CD4-positive, alpha-beta T cell (primary cell): ENCODE data around the gene FAM83E. TPM values are rescaled to one million over a fixed set of nuclear protein-coding genes. Genes with fewer than 3 reads are reported as not detected.

Source experiments
- ATAC-seq: fragments of 200-7000 bp; cut with Tn5 transposase; one replicate; pipeline ENCODE4 v1.10.0; 2022; ENCODE audit warnings: mild to moderate bottlenecking; ENCODE audit not compliant: poor library complexity
- CTCF ChIA-PET: fragments of 350-600 bp; sonication (Branson Sonifier 250); formaldehyde crosslinking; loops from one replicate; lab custom pipeline; 2021; ENCODE audit warnings: antibody characterized with exemption, inconsistent platforms; lab: Charles Lee
- POLR2A ChIA-PET: fragments of 350-600 bp; sonication (Branson Sonifier 250); formaldehyde crosslinking; loops from one replicate; lab custom pipeline; 2021; ENCODE audit warnings: antibody characterized with exemption, inconsistent platforms; lab: Charles Lee
- DNase-seq, 14 experiments: peaks; one replicate each; pipeline ENCODE4 v3.0.0-alpha.2; 2013 to 2020; ENCODE audit warnings: mixed read lengths in 2 of 14
- H3K27ac ChIP-seq, 2 donors: one replicate each; pipeline versions ENCODE4 v1.5.1 to v1.7.0; 2013; ENCODE audit warnings: low read length in 2 of 2, low read depth in 1 of 2, mild to moderate bottlenecking in 1 of 2
- H3K27me3 ChIP-seq, 2 experiments: 1 replicate in 1 of 2; 2 replicates in 1 of 2; pipeline versions ENCODE4 v1.6.1 to v1.7.0; 2013; ENCODE audit warnings: low read length in 2 of 2, control low read depth in 1 of 2, mild to moderate bottlenecking in 1 of 2, moderate library complexity in 1 of 2; ENCODE audit not compliant: insufficient read depth in 2 of 2, control insufficient read depth in 1 of 2
- H3K36me3 ChIP-seq: one replicate; pipeline ENCODE4 v1.6.1; 2013; ENCODE audit warnings: low read length, control low read depth; ENCODE audit not compliant: insufficient read depth
- H3K4me1 ChIP-seq: one replicate; pipeline ENCODE4 v1.6.1; 2013; ENCODE audit warnings: low read length, control low read depth; ENCODE audit not compliant: insufficient read depth
- H3K4me3 ChIP-seq: one replicate; pipeline ENCODE4 v1.5.1; 2013; ENCODE audit warnings: mild to moderate bottlenecking, low read length, moderate library complexity
- H3K9me3 ChIP-seq, 2 experiments: 1 replicate in 1 of 2; 2 replicates in 1 of 2; pipeline versions ENCODE4 v1.6.1 to v1.7.0; 2013; ENCODE audit warnings: low read length in 2 of 2, mild to moderate bottlenecking in 2 of 2, control low read depth in 1 of 2, moderate library complexity in 1 of 2; ENCODE audit not compliant: control insufficient read depth in 1 of 2, insufficient read depth in 1 of 2
- H3K27ac Mint-ChIP-seq: one replicate; pipeline ENCODE4 v1.8.0; 2020; ENCODE audit warnings: mixed read lengths
- H3K27me3 Mint-ChIP-seq: one replicate; pipeline ENCODE4 v1.8.0; 2021; ENCODE audit warnings: mixed read lengths
- H3K36me3 Mint-ChIP-seq: one replicate; pipeline ENCODE4 v1.8.0; 2021; ENCODE audit warnings: low read depth, mixed read lengths
- H3K4me1 Mint-ChIP-seq: one replicate; pipeline ENCODE4 v1.8.0; 2021; ENCODE audit warnings: low read depth, mixed read lengths
- H3K4me3 Mint-ChIP-seq: one replicate; pipeline ENCODE4 v1.8.0; 2020; ENCODE audit warnings: mild to moderate bottlenecking, mixed read lengths
- H3K9me3 Mint-ChIP-seq: one replicate; pipeline ENCODE4 v1.8.0; 2020; ENCODE audit warnings: mixed read lengths
- intact Hi-C, 2 experiments: fragments of 100-400 bp; cut with DNase I in 1 of 2; cut with micrococcal nuclease in 1 of 2; formaldehyde crosslinking; loops; one replicate each; pipeline versions ENCODE4 v1.15.1 to v1.9.0; 2023 to 2025; cut with DNase I, micrococcal nuclease
- total RNA-seq, 174 experiments: library from RNA in 2 of 174; stranded (reverse) in 2 of 174; gene quantifications; one replicate each; pipeline ENCODE4 v1.2.3 and lab custom pipeline; 2021 to 2026
- TF ChIP-seq, protein P1 (sequence below): fragments of 200-600 bp; IDR thresholded peaks from one replicate; pipeline ENCODE4 v1.8.0; 2022; ENCODE audit warnings: antibody characterized with exemption, mild to moderate bottlenecking

FAM83E gene
- total RNA-seq, 2 experiments from 2014 or later = 1.6 to 2.6 TPM

GRCh38 chr19:48635263-48635965 is 20.5 kb upstream of the FAM83E start:
- Histone ChIP-seq H3K9me3 (no peaks in the 10 kb centered on the region), H3K36me3 (peaks cover 33% of the 10 kb centered on the region), H3K27me3 (no peaks in the 10 kb centered on the region), H3K27ac (peak overlapping the region; percentile 78 to 94), H3K4me1 (peaks cover 70% of the 10 kb centered on the region), H3K4me3 (peak overlapping the region; percentile 71)
- H3K27me3 Mint-ChIP-seq = no peaks in the 10 kb centered on the region
- H3K36me3 Mint-ChIP-seq = peaks cover 51% of the 10 kb centered on the region
- TF ChIP-seq, protein P1, sequence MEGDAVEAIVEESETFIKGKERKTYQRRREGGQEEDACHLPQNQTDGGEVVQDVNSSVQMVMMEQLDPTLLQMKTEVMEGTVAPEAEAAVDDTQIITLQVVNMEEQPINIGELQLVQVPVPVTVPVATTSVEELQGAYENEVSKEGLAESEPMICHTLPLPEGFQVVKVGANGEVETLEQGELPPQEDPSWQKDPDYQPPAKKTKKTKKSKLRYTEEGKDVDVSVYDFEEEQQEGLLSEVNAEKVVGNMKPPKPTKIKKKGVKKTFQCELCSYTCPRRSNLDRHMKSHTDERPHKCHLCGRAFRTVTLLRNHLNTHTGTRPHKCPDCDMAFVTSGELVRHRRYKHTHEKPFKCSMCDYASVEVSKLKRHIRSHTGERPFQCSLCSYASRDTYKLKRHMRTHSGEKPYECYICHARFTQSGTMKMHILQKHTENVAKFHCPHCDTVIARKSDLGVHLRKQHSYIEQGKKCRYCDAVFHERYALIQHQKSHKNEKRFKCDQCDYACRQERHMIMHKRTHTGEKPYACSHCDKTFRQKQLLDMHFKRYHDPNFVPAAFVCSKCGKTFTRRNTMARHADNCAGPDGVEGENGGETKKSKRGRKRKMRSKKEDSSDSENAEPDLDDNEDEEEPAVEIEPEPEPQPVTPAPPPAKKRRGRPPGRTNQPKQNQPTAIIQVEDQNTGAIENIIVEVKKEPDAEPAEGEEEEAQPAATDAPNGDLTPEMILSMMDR = no peak
- peaks cover 61% of the 10 kb centered on the region for H3K4me1 Mint-ChIP-seq
- DNase-seq (peak; percentile 58 to 88 (median 73)), ATAC-seq (peak; percentile 8)
- intact Hi-C loops = loop anchor here (2.0 to 10.0 kb wide), 5 partner anchors 42 to 1239 kb away; partner anchors contain the start of genes AKT1S1 (in 1 of the 2), C19orf73 (in 1 of the 2), PPFIA3 (in 1 of the 2) and TBC1D17 (in 1 of the 2)
- peak overlapping the region; percentile 97 for H3K27ac Mint-ChIP-seq
- CTCF ChIA-PET = no interaction called here
- H3K9me3 Mint-ChIP-seq = no peaks in the 10 kb centered on the region
- H3K4me3 Mint-ChIP-seq = peak overlapping the region; percentile 94
- POLR2A ChIA-PET = interaction anchor here (1.6 to 3.7 kb wide), 7 partner anchors 10 to 303 kb away, joined by 3 to 45 read pairs (median 38); partner anchors contain the start of genes CA11, RPL18 and SPHK2

GRCh38 chr19:48634424-48635262 is 19.8 kb upstream of the FAM83E start:
- TF ChIP-seq, protein P1 = no peak
- intact Hi-C loops = loop anchor here (1.0 to 10.0 kb wide), 7 partner anchors 10 to 1240 kb away; partner anchors contain the start of genes AKT1S1 (in 1 of the 2), C19orf73 (in 1 of the 2), PPFIA3 (in 1 of the 2) and RPL18 (in 1 of the 2)

DNA sequence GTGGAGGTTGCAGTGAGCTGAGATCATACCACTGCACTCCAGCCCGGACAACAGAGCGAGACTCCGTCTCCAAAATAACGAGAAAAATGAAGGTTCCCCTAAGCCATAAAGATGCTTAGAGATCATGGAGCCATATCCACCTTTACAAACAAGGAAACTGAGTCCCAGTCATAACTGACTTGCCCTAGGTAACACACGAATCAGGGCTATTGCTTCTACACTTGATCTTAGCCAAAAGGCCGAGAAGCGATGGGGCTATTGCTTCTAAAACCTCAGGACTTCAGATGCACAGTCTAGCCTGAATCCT is 19.1 kb upstream of the FAM83E start:
- no peak for DNase-seq
- H3K9me3 ChIP-seq = no peaks in the 10 kb centered on the region
- H3K36me3 ChIP-seq = peaks cover 46% of the 10 kb centered on the region
- Mint-ChIP-seq H3K27ac (peak overlapping the region; percentile 95), H3K4me3 (peak overlapping the region; percentile 90), H3K36me3 (peaks cover 62% of the 10 kb centered on the region), H3K4me1 (peaks cover 57% of the 10 kb centered on the region), H3K27me3 (no peaks in the 10 kb centered on the region), H3K9me3 (no peaks in the 10 kb centered on the region)
- intact Hi-C loops = loop anchor here in 1 of 2 experiments (1.0 to 10.0 kb wide), 4 partner anchors 10 to 1241 kb away; partner anchors contain the start of genes AKT1S1, RPL18, SPHK2 and TBC1D17
- ChIA-PET CTCF (interaction anchor here (0.7 to 1.2 kb wide), 2 partner anchors 15 to 337 kb away, joined by 3 to 4 read pairs; partner anchors contain the start of genes RPL18 and SPHK2), POLR2A (interaction anchor here (0.5 to 3.7 kb wide), 15 partner anchors 9 to 927 kb away, joined by 3 to 45 read pairs (median 3); partner anchors contain the start of genes CA11, GYS1, RPL18 and RUVBL2)
- TF ChIP-seq, protein P1 = no peak
- ATAC-seq = no peak
- no peaks in the 10 kb centered on the region for H3K27me3 ChIP-seq
- H3K27ac ChIP-seq = peak overlapping the region; percentile 78 to 94
- peaks cover 61% of the 10 kb centered on the region for H3K4me1 ChIP-seq
- peak overlapping the region; percentile 71 for H3K4me3 ChIP-seq

More at GRCh38 chr19:48634424-48635262, 19.8 kb upstream of the FAM83E start:
- DNase-seq = peak; percentile 82 to 96 (median 91)
- peak; percentile 11 for ATAC-seq
- ChIA-PET POLR2A (interaction anchor here (0.5 to 3.7 kb wide), 15 partner anchors 8 to 926 kb away, joined by 3 to 45 read pairs (median 3); partner anchors contain the start of genes CA11, GYS1, RPL18 and RUVBL2), CTCF (interaction anchor here (0.7 to 1.2 kb wide), 2 partner anchors 15 to 337 kb away, joined by 3 to 4 read pairs; partner anchors contain the start of genes RPL18 and SPHK2)
- Histone ChIP-seq H3K36me3 (peaks cover 41% of the 10 kb centered on the region), H3K27me3 (no peaks in the 10 kb centered on the region), H3K4me1 (peaks cover 67% of the 10 kb centered on the region), H3K4me3 (peak overlapping the region; percentile 71), H3K27ac (peak overlapping the region; percentile 78 to 94), H3K9me3 (no peaks in the 10 kb centered on the region)
- H3K27ac Mint-ChIP-seq = peak overlapping the region; percentile 95
- H3K9me3 Mint-ChIP-seq = no peaks in the 10 kb centered on the region
- peak overlapping the region; percentile 90 for H3K4me3 Mint-ChIP-seq
- H3K27me3 Mint-ChIP-seq = no peaks in the 10 kb centered on the region
- peaks cover 59% of the 10 kb centered on the region for H3K36me3 Mint-ChIP-seq
- peaks cover 61% of the 10 kb centered on the region for H3K4me1 Mint-ChIP-seq
